Activated T-helper 1 cell treated with Interleukin-2 at 50 U/mL for 16 hours (primary cell): ENCODE measurements around the gene HMGB2.

Experiments used
- DNase-seq: peaks from one replicate; pipeline ENCODE4 v3.0.0-alpha.2; 2020; ENCODE audit warnings: low read depth

Gene HMGB2

DNA sequence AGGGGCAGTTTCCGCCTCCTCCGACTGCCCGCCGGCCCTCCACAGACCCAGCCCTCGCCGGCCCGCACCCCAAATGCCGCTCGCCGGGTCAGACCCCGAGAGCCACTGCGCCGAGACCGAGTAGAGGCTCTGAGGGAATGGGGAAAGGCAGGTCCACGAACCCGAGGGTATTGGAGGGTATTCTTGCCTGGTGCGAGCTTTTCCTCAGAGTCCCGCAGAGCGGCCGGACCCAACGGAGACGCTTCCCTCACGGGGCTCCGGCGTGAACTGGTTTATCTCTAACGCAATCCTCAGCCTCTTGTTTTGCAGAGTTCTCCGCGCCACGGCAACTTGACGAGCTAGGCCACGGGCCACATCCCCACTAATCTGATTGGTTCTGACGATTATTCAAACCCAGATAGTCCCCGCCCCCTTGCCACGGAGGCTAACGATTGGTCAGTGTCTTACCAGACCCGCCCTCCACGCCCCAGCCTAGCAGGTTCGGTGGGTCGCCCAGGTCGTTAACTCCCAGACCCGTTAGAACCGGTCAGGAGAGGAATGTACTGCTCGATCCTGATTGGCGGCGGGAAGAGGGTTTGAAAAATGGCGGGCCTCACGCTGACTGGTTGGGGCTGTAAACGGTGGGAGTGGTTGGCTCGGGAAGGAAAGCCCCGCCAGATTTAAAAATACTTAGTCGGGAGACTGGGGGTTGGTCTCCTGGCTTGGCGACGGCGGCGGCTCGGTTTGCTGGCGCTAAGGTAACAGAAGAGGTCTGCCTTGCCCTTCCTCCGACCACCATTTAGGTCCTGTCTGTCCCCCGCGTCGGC, at the start of gene HMGB2:
TSS of gene HMGB2 (minus strand) at position 274 of the 806 bp plus-strand sequence. CDS start 709 bp downstream, outside the sequence.
- DNase-seq, result peak; percentile 99

DNA sequence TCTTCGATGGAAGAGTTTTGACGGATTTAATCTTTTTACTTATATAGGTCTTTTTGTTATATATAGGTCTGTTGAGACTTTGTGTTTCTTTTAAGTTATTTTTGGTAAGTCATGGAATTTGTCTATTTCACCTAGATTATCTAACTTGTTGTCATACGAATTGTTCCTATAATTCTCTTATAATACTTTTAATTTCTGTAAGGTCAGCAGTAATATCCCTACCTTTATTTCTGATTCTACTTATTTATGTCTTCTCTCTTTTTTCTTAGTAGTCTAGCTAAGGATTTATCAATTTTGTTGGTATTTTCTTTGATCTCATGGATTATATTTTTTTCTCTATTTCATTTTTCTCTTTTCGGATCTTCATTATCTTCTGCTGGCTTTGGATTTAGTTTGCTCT, 48.2 kb upstream of the HMGB2 start:
- no peak for DNase-seq

- DNase-seq, result no peak
Measured at GRCh38 chr4:173381610-173382009, 47.5 kb upstream of the HMGB2 start.

DNA sequence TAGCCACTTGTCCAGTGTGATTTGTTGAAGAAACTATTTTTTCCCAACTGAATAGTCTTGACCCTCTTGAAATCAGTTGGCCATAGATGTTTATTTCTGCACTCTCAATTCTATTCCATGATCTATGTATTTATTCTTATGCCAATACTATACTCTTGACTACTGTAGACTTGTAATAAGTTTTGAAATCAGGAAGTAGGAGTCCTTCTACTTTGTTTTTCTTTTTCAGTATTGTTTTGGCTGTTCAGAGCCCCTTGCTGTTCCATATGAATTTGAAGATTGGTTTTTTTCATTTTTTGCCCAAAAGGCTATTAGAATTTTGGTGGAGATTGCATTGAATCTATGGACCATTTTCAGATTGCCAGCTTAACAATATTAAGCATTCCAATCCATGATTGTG, 46.8 kb upstream of the HMGB2 start:
- no peak for DNase-seq

DNA sequence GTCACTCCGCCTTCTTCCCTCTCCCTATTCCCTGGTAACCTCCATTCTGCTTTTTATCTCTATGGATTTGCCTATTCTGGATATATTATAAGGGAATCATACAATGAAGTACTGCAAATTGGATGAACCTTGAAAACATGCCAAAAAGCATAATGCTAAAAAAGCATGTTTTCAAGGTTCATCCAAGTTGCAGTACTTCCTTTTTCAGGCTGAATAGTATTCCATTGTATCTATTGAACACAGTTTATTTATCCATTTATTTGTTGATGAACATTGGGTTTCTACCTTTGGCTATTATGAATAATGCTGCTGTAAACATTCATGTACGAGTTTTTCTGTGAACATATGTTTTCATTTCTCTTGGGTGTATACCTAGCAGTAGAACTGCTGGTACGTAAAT, 45.8 kb upstream of the HMGB2 start:
- no peak for DNase-seq

DNA sequence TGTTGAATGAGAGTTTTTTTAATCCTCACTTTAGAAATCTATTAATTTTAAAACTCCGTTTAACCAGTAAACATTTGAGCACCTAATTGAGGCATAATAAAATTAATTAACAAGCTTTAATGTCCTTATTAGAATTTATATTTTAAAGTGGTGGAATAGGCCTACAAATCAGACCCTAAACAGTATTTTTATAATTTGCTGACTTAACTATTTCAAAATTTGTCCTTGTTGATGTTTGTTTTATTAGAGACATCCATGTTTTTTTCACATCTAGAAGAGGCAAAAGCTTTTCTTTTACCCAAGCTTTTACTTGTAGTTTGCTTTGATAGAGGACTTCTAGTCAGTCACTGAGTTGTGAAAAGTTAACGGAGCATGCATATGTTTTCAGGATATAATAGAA, 40.4 kb upstream of the HMGB2 start:
- no peak for DNase-seq

GRCh38 chr4:173371292-173372192, 37.4 kb upstream of the HMGB2 start:
- DNase-seq, result peak; percentile 25

GRCh38 chr4:173370477-173371291, 36.5 kb upstream of the HMGB2 start, which contains the start of gene SAP30:
TSS of gene SAP30 (plus strand) at chr4:173370954. CDS start at chr4:173371183, 229 bp downstream.
- peak; percentile 93 for DNase-seq

- peak; percentile 30 for DNase-seq
Measured at GRCh38 chr4:173370130-173370476, 35.9 kb upstream of the HMGB2 start.

DNA sequence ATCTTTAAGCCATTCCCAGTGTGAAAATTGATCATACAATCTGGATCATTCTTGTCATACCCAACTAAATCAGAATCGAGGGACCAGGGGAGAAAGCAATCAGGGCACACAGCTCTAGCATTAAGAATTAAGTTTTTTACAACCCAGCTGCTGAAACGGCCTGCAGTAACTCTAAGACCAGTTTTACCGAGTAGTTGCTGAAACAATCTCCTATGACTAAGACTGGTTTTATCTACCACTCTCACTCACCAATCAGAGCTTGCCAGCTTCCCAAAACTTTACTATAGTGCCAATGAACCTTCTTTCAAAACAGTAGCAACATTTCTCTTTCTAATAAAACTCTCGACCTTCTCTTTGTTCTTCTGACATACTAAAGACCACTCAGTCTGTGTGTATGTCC, 33.8 kb upstream of the HMGB2 start:
- DNase-seq, result no peak

- no peak for DNase-seq
Measured at GRCh38 chr4:173367285-173367684, 33.1 kb upstream of the HMGB2 start.

- no peak for DNase-seq
Measured at GRCh38 chr4:173365359-173365996, 31.3 kb upstream of the HMGB2 start.

- DNase-seq, result no peak
Measured at GRCh38 chr4:173362666-173363065, 28.5 kb upstream of the HMGB2 start.

GRCh38 chr4:173360587-173361221, 26.5 kb upstream of the HMGB2 start:
- no peak for DNase-seq

GRCh38 chr4:173357939-173358338, 23.8 kb upstream of the HMGB2 start:
- no peak for DNase-seq

- no peak for DNase-seq
Measured at GRCh38 chr4:173347467-173347866, 13.3 kb upstream of the HMGB2 start.

DNA sequence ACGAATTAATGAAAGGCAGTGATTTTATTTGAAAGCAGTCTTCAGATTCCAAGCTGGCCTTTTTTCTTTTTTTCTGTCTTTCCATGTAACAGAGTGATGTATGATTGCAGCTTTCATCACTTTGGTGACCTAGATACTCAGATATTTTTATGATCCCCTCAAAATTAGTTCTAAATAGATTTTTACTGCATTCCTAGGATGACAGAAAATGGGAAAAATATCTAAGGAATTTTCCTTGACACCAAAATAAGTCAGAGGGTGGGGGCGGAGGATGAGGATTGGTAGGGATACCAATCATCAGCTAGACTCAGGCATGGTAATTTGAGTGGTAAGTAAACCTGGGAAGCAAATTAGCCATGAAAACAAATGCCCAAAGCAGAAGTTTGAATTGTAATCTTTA, 11.9 kb upstream of the HMGB2 start:
- no peak for DNase-seq

- no peak for DNase-seq
Measured at GRCh38 chr4:173345648-173346047, 11.5 kb upstream of the HMGB2 start.

- DNase-seq, result no peak
Measured at GRCh38 chr4:173343832-173344397, 9.8 kb upstream of the HMGB2 start.

- DNase-seq, result no peak
Measured at GRCh38 chr4:173337463-173337862, 3.3 kb upstream of the HMGB2 start.
